BE2C (cell line): ENCODE results near the gene INPP4B.

Experiments used
- DNase-seq: peaks from one replicate; pipeline ENCODE4 v3.0.0-alpha.2; 2020
- H3K27me3 ChIP-seq: fragments of 250-450 bp; sonication (Bioruptor Pico); 2 replicates; pipeline ENCODE4 v1.5.1; 2020; ENCODE audit warnings: mild to moderate bottlenecking
- H3K36me3 ChIP-seq: fragments of 250-450 bp; sonication (Bioruptor Pico); 2 replicates; pipeline ENCODE4 v1.5.1; 2020; ENCODE audit warnings: mild to moderate bottlenecking
- H3K4me1 ChIP-seq: fragments of 250-450 bp; sonication (Bioruptor Pico); 2 replicates; pipeline ENCODE4 v1.5.1; 2020
- H3K4me3 ChIP-seq: 2 replicates; pipeline ENCODE4 v1.5.1; 2011; ENCODE audit warnings: low read depth, low read length
- H3K9me3 ChIP-seq: fragments of 250-450 bp; sonication (Bioruptor Pico); 2 replicates; pipeline ENCODE4 v1.5.1; 2020
- TF ChIP-seq, protein P1 (sequence below): IDR thresholded peaks from 2 replicates; pipeline ENCODE4 v1.5.1; 2012; ENCODE audit warnings: mild to moderate bottlenecking, low read depth, low read length

Gene INPP4B

DNA sequence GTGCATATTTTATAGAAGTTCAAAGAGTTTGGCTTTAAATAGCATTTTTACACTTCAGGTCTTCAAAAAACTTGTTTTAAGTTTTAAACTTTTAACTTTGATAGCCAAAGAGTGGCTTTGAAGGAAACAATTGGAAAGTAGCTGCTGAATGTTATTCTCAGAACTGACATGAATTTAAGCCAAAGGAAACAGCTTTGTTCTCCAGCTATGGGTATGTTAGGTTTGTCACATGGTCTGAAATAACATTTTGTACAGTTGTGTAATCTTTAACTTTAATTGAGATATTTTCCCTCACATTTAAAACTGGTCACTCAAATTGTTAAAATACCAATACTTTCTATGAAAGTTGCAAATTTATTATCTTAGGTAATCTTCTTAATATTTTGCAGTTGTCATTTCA, 645.1 kb downstream of the INPP4B start:
- Histone ChIP-seq H3K4me3 (no peak overlapping the region), H3K36me3 (no peaks in the 10 kb centered on the region), H3K9me3 (no peaks in the 10 kb centered on the region), H3K4me1 (no peaks in the 10 kb centered on the region), H3K27me3 (no peaks in the 10 kb centered on the region)
- DNase-seq, result no peak
- TF ChIP-seq, protein P1, sequence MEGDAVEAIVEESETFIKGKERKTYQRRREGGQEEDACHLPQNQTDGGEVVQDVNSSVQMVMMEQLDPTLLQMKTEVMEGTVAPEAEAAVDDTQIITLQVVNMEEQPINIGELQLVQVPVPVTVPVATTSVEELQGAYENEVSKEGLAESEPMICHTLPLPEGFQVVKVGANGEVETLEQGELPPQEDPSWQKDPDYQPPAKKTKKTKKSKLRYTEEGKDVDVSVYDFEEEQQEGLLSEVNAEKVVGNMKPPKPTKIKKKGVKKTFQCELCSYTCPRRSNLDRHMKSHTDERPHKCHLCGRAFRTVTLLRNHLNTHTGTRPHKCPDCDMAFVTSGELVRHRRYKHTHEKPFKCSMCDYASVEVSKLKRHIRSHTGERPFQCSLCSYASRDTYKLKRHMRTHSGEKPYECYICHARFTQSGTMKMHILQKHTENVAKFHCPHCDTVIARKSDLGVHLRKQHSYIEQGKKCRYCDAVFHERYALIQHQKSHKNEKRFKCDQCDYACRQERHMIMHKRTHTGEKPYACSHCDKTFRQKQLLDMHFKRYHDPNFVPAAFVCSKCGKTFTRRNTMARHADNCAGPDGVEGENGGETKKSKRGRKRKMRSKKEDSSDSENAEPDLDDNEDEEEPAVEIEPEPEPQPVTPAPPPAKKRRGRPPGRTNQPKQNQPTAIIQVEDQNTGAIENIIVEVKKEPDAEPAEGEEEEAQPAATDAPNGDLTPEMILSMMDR, result no peak

DNA sequence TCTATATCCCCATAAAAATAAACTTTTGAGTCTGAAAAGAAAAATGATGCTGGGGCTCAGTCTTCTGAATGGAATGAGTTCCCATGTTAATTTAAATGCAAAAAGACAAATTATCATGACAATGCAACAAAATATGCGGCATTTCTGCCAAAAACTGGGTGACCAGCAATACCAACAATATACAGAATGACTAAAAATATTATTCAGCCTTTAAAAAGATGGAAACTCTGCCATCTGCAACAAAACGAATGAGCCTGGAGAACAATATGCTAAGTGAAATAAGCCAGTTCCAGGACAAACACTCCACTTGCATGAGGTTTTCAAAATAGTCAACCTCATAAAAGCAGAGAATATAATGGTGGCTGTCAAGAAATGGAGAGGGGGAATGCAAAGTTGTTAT, 651.2 kb downstream of the INPP4B start:
- Histone ChIP-seq H3K4me3 (no peak overlapping the region), H3K4me1 (no peaks in the 10 kb centered on the region), H3K9me3 (no peaks in the 10 kb centered on the region), H3K36me3 (no peaks in the 10 kb centered on the region), H3K27me3 (no peaks in the 10 kb centered on the region)
- DNase-seq, result no peak
- TF ChIP-seq, protein P1, result no peak

DNA sequence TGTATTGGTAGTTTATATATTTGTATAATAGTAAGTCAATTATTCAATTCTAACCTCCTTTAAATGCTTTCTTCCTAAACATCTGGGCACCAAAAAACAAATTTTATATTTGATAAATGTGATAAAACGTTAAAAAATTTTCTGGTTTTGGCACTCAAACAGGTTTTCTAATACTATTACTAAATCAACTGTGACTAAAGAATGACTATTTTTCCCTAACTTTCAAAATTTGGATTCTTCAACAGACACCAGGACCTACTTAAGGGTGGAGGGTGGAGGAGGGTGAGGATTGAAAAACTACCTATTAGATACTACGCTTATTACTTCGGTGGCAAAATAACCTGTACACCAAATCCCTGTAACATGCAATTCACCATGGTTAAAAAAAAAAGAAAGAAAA, 654.2 kb downstream of the INPP4B start:
- H3K4me1 ChIP-seq, result no peaks in the 10 kb centered on the region
- no peak overlapping the region for H3K4me3 ChIP-seq
- no peak for DNase-seq
- TF ChIP-seq, protein P1, result no peak
- no peaks in the 10 kb centered on the region for H3K9me3 ChIP-seq
- H3K27me3 ChIP-seq, result no peaks in the 10 kb centered on the region
- H3K36me3 ChIP-seq, result no peaks in the 10 kb centered on the region

DNA sequence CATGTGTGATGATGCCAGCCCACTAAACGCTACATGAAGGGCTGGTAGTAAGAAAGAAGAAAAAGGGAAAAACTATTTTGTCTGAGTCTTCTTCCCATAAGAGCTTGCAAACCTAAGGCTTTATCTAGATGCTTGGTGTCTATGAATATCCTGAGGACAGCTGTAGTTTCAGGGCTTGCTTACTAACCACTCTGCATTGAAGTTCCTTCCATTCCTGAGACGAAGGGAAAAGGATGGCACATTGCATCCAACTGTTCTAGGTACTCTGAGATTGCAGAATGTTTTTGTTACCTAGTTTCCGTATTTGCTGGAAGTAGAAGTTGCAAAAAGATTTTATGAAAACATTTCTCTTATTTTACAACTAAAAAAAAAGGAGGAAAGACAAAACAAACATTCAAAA, 665.1 kb downstream of the INPP4B start:
- H3K4me1 ChIP-seq, result no peaks in the 10 kb centered on the region
- no peaks in the 10 kb centered on the region for H3K9me3 ChIP-seq
- no peaks in the 10 kb centered on the region for H3K36me3 ChIP-seq
- no peak overlapping the region for H3K4me3 ChIP-seq
- no peaks in the 10 kb centered on the region for H3K27me3 ChIP-seq
- DNase-seq, result no peak
- TF ChIP-seq, protein P1, result no peak

DNA sequence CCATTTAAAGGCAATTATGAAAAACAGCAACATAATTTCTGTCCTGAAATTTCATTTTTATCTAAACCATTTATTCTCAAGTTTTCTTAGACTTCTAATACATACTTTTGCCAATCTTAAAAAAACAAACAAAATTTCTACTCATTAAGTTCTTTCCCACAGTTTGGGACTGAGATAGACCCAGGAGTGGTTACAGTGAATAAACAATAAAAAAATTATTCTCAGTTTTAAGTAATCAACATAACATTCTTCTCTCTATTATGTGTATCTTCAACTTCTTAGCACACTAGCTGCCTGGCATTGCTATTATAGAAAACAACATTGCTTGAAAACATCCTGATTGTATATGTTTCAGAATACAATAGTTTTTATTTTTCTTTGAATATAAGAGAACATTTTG, 676.9 kb downstream of the INPP4B start:
- no peak for DNase-seq
- Histone ChIP-seq H3K36me3 (no peaks in the 10 kb centered on the region), H3K27me3 (no peaks in the 10 kb centered on the region), H3K4me3 (no peak overlapping the region), H3K9me3 (no peaks in the 10 kb centered on the region), H3K4me1 (no peaks in the 10 kb centered on the region)
- TF ChIP-seq, protein P1, result no peak

DNA sequence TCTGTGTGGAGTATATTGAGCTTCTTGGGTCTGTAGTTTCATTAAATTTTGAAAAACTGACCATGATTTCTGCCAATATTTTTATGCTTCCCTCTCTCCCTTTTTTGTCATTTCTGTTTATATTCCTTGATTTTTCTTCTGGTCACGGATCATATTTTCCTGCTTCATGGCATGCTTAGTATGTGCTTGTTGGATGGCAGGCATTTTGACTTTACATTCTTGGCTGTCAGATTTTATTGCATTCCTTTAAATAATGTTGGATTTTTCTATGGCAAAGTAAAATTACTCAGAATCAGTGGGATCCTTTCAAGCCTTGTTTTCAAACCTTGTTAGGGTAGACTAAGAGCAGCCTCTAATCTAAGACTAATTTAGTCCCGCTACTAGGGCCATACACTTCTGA, 677.9 kb downstream of the INPP4B start:
- no peaks in the 10 kb centered on the region for H3K27me3 ChIP-seq

More for the DNA sequence above, 677.9 kb downstream of the INPP4B start:
- H3K9me3 ChIP-seq, result no peaks in the 10 kb centered on the region
- H3K4me3 ChIP-seq, result no peak overlapping the region
- no peak for DNase-seq
- TF ChIP-seq, protein P1, result no peak
- no peaks in the 10 kb centered on the region for H3K4me1 ChIP-seq
- H3K36me3 ChIP-seq, result no peaks in the 10 kb centered on the region
